MCF 10A (cell line): Measurements from ENCODE around the gene RWDD4. TPM values are rescaled to one million over a fixed set of nuclear protein-coding genes. Genes with fewer than 3 reads are reported as not detected.
A peak's percentile ranks its signal among the peaks of the same experiment; 100 is the strongest.

Experiments used
- BruUV-seq: library from RNA; stranded (reverse); fragments of 400-500 nt; replicated peaks from 2 replicates; lab custom pipeline; 2021; lab: Mats Ljungman, UMichigan
- CTCF ChIA-PET: fragments of 300-600 bp; sonication (Branson Sonifier 250); formaldehyde crosslinking; extraction: SDS; loops from one replicate; lab custom pipeline; 2021; ENCODE audit warnings: antibody characterized with exemption, inconsistent platforms; lab: Yijun Ruan, JAX
- POLR2A ChIA-PET: fragments of 300-600, 350-650 bp; sonication (Branson Sonifier 250); formaldehyde crosslinking; extraction: SDS; loops from one replicate; lab custom pipeline; 2020; ENCODE audit warnings: antibody characterized with exemption, inconsistent platforms; lab: Yijun Ruan, JAX
- DNase-seq: peaks from one replicate; pipeline ENCODE4 v3.0.0-alpha.2; 2018; ENCODE audit not compliant: unreplicated experiment
- H3K27ac Mint-ChIP-seq: one replicate; pipeline ENCODE4 v1.8.0; 2022; ENCODE audit warnings: mild to moderate bottlenecking, low read depth, mixed read lengths; ENCODE audit not compliant: unreplicated experiment
- H3K27me3 Mint-ChIP-seq: one replicate; pipeline ENCODE4 v1.8.0; 2022; ENCODE audit warnings: mixed read lengths; ENCODE audit not compliant: insufficient read depth, unreplicated experiment
- H3K36me3 Mint-ChIP-seq: one replicate; pipeline ENCODE4 v1.8.0; 2022; ENCODE audit warnings: mild to moderate bottlenecking, moderate library complexity, mixed read lengths; ENCODE audit not compliant: insufficient read depth, unreplicated experiment
- H3K4me1 Mint-ChIP-seq: one replicate; pipeline ENCODE4 v1.8.0; 2022; ENCODE audit warnings: mixed read lengths; ENCODE audit not compliant: insufficient read depth, unreplicated experiment
- H3K4me3 Mint-ChIP-seq: one replicate; pipeline ENCODE4 v1.8.0; 2022; ENCODE audit warnings: mild to moderate bottlenecking, moderate library complexity, mixed read lengths; ENCODE audit not compliant: unreplicated experiment
- H3K9me3 Mint-ChIP-seq: one replicate; pipeline ENCODE4 v1.8.0; 2022; ENCODE audit warnings: mixed read lengths; ENCODE audit not compliant: unreplicated experiment
- CTCF ChIP-seq: fragments of 200-600 bp; IDR thresholded peaks from one replicate; pipeline ENCODE4 v1.8.0; 2022; ENCODE audit warnings: antibody characterized with exemption, mild to moderate bottlenecking; ENCODE audit not compliant: unreplicated experiment
- intact Hi-C: fragments of 100-400 bp; cut with micrococcal nuclease; formaldehyde crosslinking; loops from 2 replicates; pipeline ENCODE4 v1.14.1; 2022
- total RNA-seq: library from RNA; stranded (reverse); gene quantifications from 2 replicates; pipeline ENCODE4 v1.2.3, GENCODE V29; 2022

The RWDD4 gene
- total RNA-seq, 1 experiment from 2014 or later, result 26.1 TPM

GRCh38 chr4:183601381-183601780 lies 57.6 kb downstream of the RWDD4 start:
- no peak overlapping the region for H3K4me3 Mint-ChIP-seq
- no peaks in the 10 kb centered on the region for H3K27me3 Mint-ChIP-seq
- H3K4me1 Mint-ChIP-seq, result no peaks in the 10 kb centered on the region
- no peak for TF ChIP-seq CTCF
- DNase-seq, result no peak
- ChIA-PET CTCF (interaction anchor here (0.6 to 4.6 kb wide), 9 partner anchors 11 to 137 kb away, joined by 3 to 47 read pairs (median 4); partner anchors contain the start of gene ING2), POLR2A (no interaction called here)
- intact Hi-C loops, result no loop called here
- no peaks in the 10 kb centered on the region for H3K9me3 Mint-ChIP-seq
- no peak overlapping the region for H3K27ac Mint-ChIP-seq
- H3K36me3 Mint-ChIP-seq, result no peaks in the 10 kb centered on the region
- BruUV-seq, result no TSS peak

GRCh38 chr4:183600189-183600685 lies 58.7 kb downstream of the RWDD4 start:
- Mint-ChIP-seq H3K27me3 (no peaks in the 10 kb centered on the region), H3K36me3 (no peaks in the 10 kb centered on the region), H3K4me3 (no peak overlapping the region), H3K9me3 (no peaks in the 10 kb centered on the region), H3K4me1 (no peaks in the 10 kb centered on the region), H3K27ac (no peak overlapping the region)
- intact Hi-C loops, result no loop called here
- no TSS peak for BruUV-seq
- ChIA-PET CTCF (interaction anchor here (0.6 to 4.6 kb wide), 13 partner anchors 10 to 131 kb away, joined by 3 to 47 read pairs (median 4); no protein-coding TSS in a partner anchor), POLR2A (interaction anchor here (0.6 kb wide), 1 partner anchor 47 kb away, joined by 3 read pairs; no protein-coding TSS in a partner anchor)
- peak; percentile 17 for DNase-seq
- TF ChIP-seq CTCF, result no peak

- Mint-ChIP-seq H3K36me3 (no peaks in the 10 kb centered on the region), H3K27me3 (no peaks in the 10 kb centered on the region), H3K4me1 (no peaks in the 10 kb centered on the region), H3K4me3 (no peak overlapping the region), H3K27ac (no peak overlapping the region), H3K9me3 (no peaks in the 10 kb centered on the region)
- no peak for DNase-seq
- POLR2A ChIA-PET, result no interaction called here
- no peak for TF ChIP-seq CTCF
- intact Hi-C loops, result no loop called here
- BruUV-seq, result no TSS peak
- CTCF ChIA-PET, result interaction anchor here (0.7 to 4.6 kb wide), 9 partner anchors 9 to 130 kb away, joined by 3 to 47 read pairs (median 4); no protein-coding TSS in a partner anchor
These were observed 59.3 kb downstream of the RWDD4 start for GRCh38 chr4:183599690-183600089.

- BruUV-seq, result no TSS peak
- H3K4me1 Mint-ChIP-seq, result no peaks in the 10 kb centered on the region
- no peaks in the 10 kb centered on the region for H3K36me3 Mint-ChIP-seq
- H3K4me3 Mint-ChIP-seq, result no peak overlapping the region
- TF ChIP-seq CTCF, result no peak
- ChIA-PET CTCF (interaction anchor here (0.7 to 4.6 kb wide), 7 partner anchors 9 to 130 kb away, joined by 3 to 47 read pairs (median 4); no protein-coding TSS in a partner anchor), POLR2A (no interaction called here)
- no peak overlapping the region for H3K27ac Mint-ChIP-seq
- no peaks in the 10 kb centered on the region for H3K9me3 Mint-ChIP-seq
- intact Hi-C loops, result no loop called here
- no peak for DNase-seq
- H3K27me3 Mint-ChIP-seq, result no peaks in the 10 kb centered on the region
These were observed 59.7 kb downstream of the RWDD4 start for GRCh38 chr4:183599284-183599683.
